Measurements from ENCODE around the gene ANXA4.
"Not testable (repeated sequence)": the region's sequence is repeated elsewhere in the genome, so short reads cannot be mapped to it uniquely, and the experiment has no call there.

ANXA4 gene

GRCh38 chr2:69750246-69750645, 8.3 kb downstream of the ANXA4 start:
- in situ Hi-C loops (cut with MboI; ENCODE audit: low sequenced_read_pairs): no loop called here

GRCh38 chr2:69753659-69754363, 11.9 kb downstream of the ANXA4 start:
- in situ Hi-C loops (cut with MboI; ENCODE audit: low sequenced_read_pairs): no loop called here

DNA sequence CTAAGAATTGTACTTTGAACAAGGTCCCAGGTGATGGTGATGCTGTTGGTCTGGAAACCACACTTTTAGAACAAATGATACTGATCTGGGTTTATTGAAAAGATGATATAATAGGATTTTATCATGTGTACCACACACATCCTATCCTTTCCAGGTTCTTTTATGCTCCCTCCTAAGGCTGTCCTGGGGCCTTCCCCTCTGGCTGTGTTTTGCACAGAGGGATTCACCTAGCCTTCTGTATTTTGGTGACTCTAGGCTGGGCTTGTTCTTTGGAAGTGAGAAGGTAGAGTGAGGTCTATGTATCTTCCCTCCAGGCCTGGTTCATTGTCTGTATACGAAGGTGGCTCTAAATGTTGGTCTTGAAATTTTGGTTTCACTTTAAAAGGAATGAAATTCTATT, 12.7 kb downstream of the ANXA4 start:
- in situ Hi-C loops (cut with MboI; ENCODE audit: low sequenced_read_pairs): no loop called here

GRCh38 chr2:69755862-69756467, 14.0 kb downstream of the ANXA4 start:
- in situ Hi-C loops (cut with MboI; ENCODE audit: low sequenced_read_pairs): no loop called here

DNA sequence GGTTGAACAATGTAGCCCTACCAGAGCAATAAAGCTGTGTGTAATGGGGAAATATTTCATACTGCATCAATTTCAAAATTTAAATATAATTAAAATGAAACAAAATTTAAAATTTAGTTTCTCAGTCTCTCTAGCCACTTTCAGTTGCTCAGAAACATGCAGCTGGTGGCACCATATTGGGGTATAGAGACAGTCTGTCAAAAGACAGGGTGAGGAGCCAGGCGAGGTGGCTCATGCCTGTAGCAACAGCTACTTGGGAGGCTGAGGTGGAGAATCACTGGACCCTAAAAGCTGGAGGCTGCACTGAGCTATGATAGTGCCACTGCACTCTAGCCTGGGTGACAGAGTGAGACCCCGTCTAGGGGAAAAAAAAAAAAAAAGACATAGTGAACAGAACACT, 20.1 kb downstream of the ANXA4 start:
- in situ Hi-C loops (cut with MboI; ENCODE audit: low sequenced_read_pairs): no loop called here

- in situ Hi-C loops (cut with MboI; ENCODE audit: low sequenced_read_pairs): no loop called here
These were observed 20.9 kb downstream of the ANXA4 start for GRCh38 chr2:69762513-69763494.

GRCh38 chr2:69763831-69764230, 21.9 kb downstream of the ANXA4 start:
- in situ Hi-C loops (cut with MboI; ENCODE audit: low sequenced_read_pairs): not testable (repeated sequence)

- in situ Hi-C loops (cut with MboI; ENCODE audit: low sequenced_read_pairs): no loop called here
These were observed 22.6 kb downstream of the ANXA4 start for GRCh38 chr2:69764286-69765095.

GRCh38 chr2:69765096-69765380, 23.1 kb downstream of the ANXA4 start:
- in situ Hi-C loops (cut with MboI; ENCODE audit: low sequenced_read_pairs): no loop called here

GRCh38 chr2:69766014-69766413, 24.1 kb downstream of the ANXA4 start:
- in situ Hi-C loops (cut with MboI; ENCODE audit: low sequenced_read_pairs): no loop called here

DNA sequence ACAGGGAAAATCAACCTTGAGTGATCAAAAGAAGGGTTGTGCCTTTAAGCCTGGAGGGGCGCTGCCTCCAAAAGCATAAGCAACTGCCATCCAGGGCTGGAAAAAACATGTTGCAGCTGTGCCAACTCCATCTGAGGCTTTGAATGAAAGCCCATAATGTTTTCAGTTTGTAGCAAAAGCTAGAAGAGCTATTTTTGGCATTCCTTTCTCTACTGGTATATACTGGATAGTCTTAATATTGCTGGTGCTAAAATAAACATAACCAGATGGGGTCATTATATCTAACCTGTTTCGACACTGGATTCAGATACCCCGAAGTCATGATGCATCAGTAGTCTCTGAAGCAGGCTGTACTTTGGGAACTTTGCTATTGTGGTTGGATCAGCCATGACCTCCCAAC, 25.1 kb downstream of the ANXA4 start:
- in situ Hi-C loops (cut with MboI; ENCODE audit: low sequenced_read_pairs): no loop called here

DNA sequence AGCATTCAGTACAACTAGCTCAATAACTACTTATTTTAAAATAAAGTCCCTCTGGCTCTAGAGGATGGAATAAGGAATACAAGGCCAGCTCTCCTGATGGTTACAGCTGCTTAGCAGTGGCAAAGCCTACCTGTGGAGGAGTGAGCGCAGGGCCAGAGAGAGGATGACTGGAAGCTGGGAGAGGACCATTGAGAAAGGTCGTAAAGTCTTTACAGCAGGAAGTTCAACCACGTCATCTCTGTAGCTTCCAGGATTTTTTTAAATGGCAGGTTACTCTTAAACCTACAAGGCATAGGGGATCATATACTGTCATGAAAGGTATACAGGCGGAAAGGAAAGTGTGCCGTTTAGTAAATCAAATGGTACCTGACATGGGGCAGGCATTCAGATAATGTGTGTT, 26.3 kb downstream of the ANXA4 start:
- in situ Hi-C loops (cut with MboI; ENCODE audit: low sequenced_read_pairs): no loop called here

DNA sequence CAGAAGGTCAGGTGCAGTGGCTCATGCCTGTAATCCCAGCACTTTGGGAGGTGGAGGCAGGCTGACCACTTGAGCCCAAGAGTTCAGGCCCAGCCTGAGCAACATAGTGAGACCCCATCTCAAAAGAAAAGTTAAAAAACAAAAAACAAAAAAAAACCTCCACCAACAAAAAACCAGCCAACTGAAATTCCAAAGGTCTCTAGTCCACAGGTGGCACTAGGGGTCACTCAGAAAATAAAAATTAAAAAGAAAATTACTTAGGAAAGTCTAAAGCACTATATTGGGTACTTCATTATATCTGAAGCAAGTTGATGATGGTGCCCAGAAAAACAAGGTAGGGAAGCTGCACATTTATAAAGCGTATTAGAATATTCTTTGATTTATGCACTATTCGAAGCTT, 26.9 kb downstream of the ANXA4 start:
- in situ Hi-C loops (cut with MboI; ENCODE audit: low sequenced_read_pairs): no loop called here

DNA sequence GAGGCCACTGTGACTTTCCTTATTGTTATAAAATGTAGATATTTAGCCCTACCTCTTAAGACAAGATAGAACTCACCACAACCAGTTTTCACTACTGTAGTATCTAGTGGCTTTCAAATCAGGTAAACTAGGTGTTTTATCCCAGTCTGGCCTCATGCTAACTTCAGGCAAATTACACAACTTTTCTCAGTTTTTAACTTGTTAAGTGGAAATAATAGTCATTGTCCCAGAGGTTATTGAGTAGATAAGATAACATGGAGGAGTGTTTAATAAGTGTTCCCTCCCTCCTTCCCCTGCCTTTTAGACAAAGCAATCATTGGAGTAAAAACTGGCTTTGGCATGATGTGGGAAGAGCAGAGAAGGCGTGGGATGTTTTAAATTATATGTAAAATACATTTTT, 27.3 kb downstream of the ANXA4 start:
- in situ Hi-C loops (cut with MboI; ENCODE audit: low sequenced_read_pairs): no loop called here

DNA sequence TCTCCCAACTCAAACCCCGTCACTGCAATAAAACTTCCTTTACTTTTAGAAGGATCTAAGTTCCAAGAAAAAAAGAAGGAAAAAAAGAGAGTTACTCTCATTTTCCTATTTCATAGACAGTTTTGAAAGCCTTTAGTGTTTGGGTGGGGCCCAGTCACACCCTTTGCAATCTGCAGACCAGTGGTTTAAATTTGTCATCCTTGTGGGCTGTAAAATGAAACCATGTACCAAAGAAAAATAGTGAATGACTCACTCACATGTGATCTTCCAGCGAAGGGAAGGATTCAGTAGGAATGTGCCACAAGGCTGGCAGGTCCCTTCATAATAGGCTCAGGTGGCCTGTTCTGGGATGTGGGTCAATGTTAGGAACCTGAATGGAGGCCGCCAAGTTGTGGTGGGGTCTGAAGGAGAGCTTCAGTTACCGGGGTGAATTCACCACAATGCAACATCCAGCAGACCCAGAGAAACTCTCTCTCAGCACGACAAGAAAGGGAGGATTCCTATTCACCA, 28.3 kb downstream of the ANXA4 start:
- in situ Hi-C loops (cut with MboI; ENCODE audit: low sequenced_read_pairs): no loop called here

DNA sequence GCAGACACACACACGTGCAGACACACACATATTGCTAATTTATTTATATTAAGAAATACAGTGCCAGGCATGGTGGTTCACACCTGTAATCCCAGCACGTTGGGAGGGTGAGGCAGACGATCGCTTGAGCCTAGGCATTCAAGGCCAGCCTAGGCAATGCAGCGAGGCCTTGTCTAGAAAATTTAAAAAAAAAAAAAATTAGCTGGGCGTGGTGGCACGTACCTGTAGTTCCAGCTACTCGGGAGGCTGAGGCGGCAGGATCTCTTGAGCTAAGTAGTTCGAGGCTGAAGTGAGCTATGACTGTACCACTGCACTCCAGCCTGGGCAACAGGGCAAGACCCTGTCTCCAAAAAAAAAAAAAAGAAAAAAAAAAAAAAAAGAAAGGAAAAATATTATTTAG, 28.8 kb downstream of the ANXA4 start:
- in situ Hi-C loops (cut with MboI; ENCODE audit: low sequenced_read_pairs): no loop called here

- in situ Hi-C loops (cut with MboI; ENCODE audit: low sequenced_read_pairs): no loop called here
These were observed 29.5 kb downstream of the ANXA4 start for GRCh38 chr2:69771461-69771860.

GRCh38 chr2:69773206-69773605, 31.3 kb downstream of the ANXA4 start:
- in situ Hi-C loops (cut with MboI; ENCODE audit: low sequenced_read_pairs): no loop called here

DNA sequence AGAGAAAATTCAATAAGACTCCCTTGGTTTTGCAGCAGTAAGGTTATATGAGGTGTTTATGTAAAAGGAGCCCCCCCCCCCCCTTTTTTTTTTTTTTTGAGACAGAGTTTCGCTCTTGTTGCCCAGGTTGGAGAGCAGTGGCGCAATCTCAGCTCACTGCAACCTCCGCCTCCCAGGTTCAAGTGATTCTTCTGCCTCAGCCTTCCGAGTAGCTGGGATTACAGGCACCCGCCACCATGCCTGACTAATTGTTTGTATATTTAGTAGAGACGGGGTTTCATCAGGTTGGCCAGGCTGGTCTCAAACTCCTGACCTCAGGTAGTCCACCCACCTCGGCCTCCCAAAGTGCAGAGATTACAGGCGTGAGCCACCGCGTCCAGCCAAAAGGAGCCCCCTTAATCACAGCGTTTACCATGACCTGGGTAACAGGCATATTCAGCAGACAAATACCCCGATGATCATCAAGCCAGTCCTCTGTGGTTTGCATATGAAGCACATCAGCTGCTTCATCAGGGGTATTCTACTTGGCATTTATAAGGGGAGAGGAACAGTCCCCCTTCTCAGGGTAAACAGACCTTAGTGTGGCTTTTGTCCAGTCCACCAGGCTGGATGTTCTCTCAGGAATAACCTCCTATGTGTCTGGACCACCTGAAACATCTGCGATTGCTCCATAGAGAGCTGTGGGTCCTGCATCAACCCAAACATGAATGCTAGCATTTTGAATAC, 32.5 kb downstream of the ANXA4 start:
- in situ Hi-C loops (cut with MboI; ENCODE audit: low sequenced_read_pairs): not testable (repeated sequence)

Measured in hTERT RPE-1 (cell line).